T-helper 22 cell (primary cell): ENCODE measurements around the gene LRRTM4.
"Not testable (repeated sequence)": the region's sequence is repeated elsewhere in the genome, so short reads cannot be mapped to it uniquely, and the experiment has no call there.

ENCODE experiments used
- DNase-seq: peaks from one replicate; pipeline ENCODE4 v3.0.0-alpha.2; 2020; ENCODE audit warnings: low read depth

The LRRTM4 gene

DNA sequence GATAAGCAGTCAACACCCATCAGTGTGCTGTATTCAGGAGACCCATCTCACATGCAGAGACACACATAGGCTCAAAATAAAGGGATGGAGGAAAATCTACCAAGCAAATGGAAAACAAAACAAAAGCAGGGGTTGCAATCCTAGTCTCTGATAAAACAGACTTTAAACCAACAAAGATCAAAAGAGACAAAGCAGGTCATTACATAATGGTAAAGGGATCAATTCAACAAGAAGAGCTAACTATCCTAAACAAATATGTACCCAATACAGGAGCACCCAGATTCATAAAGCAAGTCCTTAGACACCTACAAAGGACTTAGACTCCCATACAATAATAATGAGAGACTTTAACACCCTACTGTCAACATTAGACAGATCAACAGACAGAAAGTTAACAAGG is 358.2 kb downstream of the LRRTM4 start:
- not testable (repeated sequence) for DNase-seq

DNA sequence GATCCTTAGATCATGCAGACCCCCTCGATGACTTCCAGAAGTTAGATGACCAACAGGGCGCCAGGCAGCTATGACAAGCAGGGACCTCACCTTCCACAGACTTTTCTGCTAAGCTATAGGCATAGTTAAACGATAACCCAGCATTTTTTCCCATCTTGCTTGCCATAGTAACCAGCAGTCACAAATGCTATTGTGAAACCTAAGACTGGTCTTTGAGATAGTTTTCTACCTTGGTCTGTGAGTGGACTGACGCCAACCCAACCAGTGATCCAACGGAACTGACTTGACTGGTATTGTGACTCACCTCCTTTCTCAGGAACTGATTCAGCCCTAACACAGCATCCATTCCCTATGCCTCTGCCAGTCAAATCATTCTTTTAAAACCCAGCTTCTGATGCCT is 361.2 kb downstream of the LRRTM4 start:
- DNase-seq = no peak

DNA sequence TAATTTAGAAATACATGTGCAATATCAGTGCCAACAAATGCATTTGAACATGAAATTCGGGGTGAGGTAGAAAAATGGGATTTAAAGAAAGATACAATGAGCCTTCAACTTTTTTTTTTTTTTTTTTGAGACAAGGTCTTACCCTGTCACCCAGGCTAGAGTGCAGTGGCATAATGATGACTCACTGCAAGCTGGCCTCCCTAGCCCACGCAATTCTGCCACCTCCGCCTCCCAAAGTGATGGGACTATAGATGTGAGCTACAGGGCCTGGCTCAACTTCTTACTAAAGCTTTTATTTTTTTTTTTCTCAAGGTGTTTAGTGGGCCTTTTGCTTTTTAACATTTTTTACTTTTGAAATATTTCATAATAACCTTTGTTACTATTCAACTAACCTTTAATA is 365.6 kb downstream of the LRRTM4 start:
- DNase-seq = no peak

DNA sequence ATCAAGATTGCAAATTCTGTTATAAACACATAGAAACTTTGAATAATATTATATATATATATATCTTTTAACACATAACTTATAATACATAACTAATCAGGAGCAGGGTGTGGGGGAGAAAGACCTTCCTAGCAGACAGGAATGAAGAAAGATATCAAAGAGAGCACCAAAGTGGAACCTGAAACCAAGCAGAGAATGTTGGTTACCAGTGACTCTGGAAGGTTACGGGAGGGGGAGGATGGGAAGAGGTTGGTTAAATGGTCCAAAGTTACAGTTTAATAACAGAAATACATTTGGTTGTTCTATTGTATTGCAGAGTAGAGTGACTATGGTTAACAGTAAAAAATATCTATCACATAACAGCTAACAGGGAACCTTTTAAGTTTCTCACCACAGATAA is 366.7 kb downstream of the LRRTM4 start:
- DNase-seq = no peak

DNA sequence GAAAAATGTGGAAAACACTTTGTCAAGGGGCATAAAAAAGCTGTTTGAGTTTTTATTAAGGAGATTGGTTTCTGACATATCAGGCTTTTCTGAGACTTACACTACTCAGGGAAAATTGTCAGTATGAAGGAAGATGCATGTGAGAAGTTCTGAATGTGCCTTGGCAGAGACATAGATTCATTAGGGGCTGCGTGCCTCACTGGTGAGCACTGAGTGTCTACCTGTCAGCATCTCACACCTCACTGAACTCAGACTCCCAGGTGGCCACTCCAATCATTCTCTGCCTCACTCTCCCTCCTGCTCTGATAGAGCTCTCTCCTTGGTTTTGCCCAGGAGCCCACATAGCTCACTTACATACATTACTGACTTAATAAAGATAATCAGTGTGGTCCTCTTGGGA is 372.6 kb downstream of the LRRTM4 start:
- DNase-seq = no peak

DNA sequence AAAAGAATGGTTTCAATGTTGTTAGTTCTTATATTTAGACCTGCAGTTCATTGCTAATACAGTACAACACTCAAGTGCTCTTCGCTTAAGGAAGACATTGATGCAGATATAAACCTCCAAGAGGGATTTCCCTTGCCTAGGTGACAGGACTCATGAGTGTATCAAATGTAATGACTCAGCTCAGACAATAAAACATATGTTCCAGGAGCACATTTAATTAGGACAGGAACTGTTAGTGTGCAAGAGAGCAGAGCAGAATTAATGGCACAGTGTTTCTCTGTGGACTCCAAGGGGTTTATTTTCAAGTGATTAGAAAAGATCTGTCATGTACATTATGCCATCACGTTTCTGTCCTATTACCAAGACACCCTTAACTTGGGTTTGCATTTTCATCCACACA is 375.0 kb downstream of the LRRTM4 start:
- no peak for DNase-seq

DNA sequence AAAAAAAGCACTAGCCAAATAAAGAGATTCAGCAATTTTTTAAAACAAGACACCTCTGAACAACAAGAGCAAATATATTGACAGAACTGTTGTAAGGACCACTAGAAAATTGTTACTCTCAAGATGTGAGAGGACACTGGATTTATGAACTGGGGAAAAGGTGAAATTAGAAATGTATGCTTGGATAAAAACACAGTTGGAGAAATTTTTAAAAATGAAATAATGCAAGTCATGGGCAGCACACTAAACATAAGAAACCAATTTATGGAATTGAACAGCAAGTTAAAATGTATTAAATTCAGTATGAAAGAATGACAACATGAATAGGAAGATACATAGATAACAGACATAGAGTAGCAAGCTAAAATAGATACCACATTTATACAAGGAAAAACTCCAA is 377.4 kb downstream of the LRRTM4 start:
- no peak for DNase-seq

DNA sequence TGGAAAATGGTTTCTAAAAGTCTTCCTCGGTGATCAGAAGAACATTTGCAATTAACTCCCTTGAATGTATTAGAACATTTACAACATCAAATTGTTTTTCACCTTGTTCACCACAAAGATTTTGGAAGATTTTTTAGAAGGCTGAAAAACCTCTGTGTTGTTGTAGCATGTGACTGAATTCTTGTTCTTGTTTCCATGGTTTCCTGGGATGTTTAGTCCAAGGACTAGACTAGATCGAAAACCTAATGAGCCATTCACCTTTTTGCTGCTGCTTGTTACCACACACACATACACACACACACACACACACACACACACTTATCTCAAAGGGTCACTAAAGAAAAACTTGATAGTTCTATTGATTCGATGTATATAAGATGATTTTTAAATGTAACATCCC is 380.0 kb downstream of the LRRTM4 start:
- DNase-seq = no peak

DNA sequence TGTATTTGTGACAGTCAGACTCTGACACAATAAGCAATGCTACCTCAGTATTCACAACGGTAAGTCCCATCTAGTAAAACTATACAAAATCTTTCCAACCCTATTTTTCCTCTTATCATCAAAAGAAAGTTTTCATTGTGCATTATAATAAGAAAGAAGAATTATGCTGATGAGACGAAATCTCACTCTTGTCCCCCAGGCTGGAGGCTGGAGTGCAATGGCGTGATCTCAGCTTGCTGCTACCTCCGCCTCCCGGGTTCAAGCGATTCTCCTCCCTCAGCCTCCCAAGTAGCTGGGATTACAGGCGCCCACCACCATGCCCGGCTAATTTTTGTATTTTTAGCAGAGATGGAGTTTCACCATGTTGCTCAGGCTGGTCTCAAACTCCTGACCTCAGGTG is 393.7 kb downstream of the LRRTM4 start:
- not testable (repeated sequence) for DNase-seq

DNA sequence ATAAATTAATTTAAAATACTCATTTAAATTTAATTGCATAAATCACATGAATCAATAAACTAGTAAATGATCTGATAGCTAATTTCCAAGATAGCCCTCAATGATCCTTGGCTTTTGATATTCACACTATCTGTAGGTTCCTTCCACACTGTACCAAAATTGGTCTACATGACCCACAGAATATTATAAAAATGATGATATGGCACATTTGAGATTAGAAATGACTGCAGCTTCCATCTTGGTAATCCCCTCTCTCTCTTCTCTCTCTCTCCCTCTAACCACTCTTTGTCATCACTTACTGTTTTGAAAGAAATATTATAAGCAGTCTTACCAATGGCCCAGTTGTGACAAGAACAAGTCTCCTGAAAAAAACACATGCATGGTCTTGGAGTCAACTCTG is 394.8 kb downstream of the LRRTM4 start:
- DNase-seq = no peak

DNA sequence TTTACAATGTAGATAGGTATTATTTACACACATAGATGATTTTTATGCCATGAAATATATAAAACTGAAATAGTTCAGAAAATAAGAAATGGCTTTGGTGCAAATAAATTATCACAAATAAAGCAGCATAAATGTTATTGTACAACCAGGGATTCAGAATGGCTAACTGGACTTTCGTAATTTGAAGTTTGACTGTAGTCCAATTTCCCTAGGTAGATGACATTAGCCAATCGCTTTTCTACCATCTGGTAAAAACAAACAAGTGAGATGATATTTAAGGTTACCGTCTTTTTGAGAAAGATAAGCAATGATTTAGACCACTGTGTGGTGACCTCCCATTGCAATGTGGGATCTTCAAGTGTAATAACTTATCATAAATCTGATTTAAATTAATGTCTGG is 400.7 kb downstream of the LRRTM4 start:
- DNase-seq = no peak

DNA sequence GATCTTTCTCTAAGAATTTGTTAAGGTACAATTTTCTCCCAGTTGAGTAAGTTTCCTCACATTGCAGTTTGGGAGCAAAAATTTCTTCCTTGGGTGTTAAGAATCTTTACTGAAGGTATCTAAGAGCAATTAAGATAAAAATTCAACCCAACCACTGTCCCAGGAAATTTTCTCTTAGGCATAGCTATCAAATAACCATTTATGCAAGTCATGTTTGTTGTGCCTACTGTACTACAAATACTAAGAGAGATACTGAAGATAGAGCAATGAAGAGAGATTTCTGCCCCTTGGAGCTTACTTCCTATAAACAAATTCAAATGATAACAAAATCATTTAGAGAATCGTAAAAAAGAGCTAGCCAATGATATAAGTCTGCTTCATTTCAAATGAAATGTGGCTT is 402.8 kb downstream of the LRRTM4 start:
- DNase-seq = no peak

DNA sequence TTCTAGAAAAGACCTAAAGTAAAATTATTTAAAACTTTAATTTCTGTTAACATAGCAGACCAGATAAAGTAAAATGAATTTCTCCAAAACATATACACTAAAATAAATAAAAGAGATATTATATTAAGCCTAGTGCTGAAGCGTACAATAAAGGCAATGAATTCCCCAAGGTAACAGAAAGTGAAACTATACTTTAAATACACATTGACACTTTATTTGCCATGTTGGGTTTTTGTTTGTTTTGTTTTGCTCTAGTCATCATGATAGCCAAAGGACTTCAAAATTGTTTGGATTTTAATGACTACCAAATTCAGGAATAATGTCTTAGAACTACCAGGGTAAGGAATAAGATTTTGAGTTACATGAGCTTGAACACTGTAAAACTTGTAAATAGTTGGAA is 413.3 kb downstream of the LRRTM4 start:
- no peak for DNase-seq

DNA sequence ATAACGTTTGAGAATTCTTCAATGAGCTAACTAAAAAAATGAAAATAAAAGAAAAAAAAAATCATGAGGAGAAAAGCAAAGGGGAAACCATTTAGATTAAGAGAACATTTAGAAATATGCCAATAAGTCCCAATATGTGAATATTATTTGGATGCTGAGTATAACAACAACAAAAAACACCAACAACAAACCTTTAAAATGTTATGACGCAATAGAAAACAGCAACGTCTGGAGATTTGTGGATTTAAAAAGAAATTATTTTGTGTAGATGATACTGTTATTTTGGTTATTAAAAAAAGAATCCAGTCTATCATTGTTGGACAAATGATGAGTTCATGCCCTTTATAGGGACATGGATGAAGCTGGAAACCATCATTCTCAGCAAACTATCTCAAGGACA is 417.2 kb downstream of the LRRTM4 start:
- DNase-seq = no peak

DNA sequence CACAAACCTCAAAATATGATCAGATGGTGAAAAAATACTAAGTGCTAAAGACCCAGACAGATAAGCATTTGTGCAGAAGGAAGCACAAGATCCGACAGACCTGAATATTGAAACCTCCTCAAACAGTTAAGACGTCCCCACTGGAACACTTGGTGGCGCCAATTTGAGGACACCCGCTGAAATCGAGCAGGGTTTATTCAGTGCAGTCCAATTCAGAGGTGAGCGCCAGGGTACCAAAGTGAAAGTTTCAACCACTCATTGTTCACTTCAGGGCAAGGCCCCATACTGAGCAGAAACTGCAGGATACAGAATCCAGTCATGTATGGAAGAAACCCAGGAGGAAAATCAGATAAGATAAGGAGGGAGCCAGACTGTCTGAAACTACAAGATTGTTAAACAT is 417.6 kb downstream of the LRRTM4 start:
- no peak for DNase-seq

DNA sequence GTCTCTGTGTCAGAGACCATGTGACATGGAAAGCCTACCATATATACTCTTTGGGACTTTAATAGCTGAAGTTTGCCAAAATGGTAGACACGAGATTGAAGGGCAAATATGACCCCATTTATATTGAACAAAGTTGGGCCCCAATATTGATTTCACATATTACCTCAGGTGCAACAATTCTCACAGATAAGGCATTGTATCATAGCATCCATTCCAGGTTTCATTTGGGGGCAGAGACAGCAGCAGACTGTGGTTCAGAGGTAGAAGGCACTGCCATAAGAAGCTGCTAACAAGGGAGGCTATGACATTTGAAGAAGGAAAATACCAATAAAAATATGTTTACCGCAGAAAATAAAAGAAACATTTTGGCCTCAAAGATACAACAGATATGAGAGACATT is 419.2 kb downstream of the LRRTM4 start:
- no peak for DNase-seq

DNA sequence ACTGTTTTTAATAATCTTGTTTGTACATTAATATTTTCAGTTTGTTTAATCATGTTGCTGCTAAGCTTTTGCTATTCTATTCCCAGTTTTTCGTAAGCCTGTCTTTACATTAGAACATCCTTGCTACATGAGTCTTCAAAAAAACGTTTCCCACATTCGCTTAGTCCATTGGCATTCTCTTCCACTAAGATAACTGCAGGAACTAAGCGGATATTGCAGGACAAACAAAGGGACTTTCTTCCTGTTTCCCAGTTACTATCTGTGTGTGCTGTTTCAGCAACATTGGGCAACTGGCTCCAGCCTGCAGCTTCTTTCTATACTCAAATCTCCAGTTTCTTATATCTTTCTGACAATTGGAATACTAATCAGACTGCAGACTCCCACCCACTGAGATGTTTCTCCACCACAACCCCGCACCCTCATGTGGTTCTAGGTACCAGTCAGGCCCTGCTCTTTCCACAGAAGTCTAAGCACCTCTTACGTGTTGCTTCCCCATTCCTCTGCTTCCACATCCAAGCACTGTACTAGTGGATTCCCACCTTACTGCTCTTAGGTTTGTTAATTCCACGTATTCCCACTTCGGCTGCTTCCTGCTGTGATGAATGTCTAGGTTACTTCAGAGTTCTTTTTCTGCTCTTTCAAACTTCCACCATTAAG is 420.3 kb downstream of the LRRTM4 start:
- no peak for DNase-seq

DNA sequence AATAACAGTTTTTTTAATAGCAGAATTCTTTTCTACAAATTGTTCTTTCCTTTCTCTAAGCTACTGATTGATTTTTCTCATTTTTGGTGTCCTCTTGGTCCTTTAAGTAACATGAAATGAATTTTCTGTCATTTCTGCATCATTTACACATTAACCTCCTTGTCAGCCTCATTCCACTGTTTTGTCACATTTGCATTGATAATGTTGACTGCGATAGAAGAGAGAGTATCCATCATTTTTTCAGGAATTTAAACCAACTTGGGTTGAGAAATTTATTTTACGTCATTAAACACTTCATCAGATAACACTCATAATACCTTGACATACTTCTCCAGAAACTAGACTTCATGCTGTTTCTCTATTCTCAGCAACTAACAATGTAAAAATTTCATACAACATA is 422.2 kb downstream of the LRRTM4 start:
- no peak for DNase-seq

DNA sequence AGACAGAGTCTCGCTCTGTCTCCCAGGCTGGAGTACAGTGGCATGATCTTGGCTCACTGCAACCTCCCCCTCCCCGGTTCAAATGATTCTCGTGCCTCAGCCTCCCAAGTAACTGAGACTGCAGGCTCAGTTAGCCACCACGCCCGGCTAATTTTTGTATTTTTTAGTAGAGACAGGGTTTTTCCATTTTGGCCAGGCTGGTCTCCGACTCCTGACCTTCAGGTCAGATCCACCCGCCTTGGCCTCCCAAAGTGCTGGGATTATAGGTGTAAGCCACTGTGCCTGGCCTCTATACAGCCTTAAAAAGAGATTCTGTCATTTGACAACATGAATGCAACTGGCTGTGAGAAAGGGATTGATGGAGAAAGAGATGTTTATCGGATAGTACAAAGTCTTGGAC is 426.7 kb downstream of the LRRTM4 start:
- not testable (repeated sequence) for DNase-seq

DNA sequence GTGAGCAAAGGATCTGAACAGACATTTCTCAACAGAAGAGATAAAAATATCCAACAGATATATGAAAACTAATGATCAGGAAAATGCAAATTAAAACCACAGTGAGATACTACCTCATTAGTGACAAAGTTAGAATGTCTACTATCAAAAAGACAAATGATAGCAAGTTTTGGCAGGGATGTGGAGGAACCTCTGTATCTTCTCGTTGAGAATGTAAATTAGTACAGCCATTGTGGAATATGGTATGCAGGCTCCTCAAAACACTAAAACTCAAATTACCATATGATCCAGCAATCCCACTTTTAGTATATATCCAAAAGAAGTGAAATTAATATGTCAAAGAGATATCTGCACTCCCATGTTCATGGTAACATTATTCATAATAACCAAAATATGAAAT is 427.1 kb downstream of the LRRTM4 start:
- no peak for DNase-seq

DNA sequence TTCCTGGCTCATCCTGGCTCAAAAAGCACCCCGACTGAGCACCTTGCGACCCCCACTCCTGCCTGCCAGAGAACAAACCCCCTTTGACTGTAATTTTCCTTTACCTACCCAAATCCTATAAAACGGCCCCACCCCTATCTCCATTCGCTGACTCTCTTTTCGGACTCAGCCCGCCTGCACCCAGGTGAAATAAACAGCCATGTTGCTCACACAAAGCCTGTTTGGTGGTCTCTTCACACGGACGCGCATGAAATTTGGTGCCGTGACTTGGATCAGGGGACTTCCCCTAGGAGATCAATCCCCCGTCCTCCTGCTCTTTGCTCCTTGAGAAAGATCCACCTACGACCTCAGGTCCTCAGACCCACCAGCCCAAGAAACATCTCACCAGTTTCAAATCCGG is 433.8 kb downstream of the LRRTM4 start:
- DNase-seq = not testable (repeated sequence)

DNA sequence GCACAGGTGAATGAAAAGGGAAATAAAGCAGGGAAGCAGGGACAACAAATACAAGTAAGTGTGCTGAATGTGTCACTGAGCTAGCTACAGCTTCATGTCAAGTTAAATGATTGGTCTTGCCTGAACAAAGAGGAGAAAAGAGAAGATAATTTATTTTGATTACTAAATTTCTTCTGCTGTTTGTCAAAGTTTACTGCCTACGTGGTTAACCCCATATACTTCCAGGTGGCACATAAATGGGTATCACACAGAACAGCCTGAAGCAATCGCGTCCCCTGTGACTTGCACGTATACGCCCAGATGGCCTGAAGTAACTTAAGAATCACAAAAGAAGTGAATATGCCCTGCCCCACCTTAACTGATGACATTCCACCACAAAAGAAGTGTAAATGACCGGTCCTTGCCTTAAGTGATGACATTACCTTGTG is 434.2 kb downstream of the LRRTM4 start:
- no peak for DNase-seq

DNA sequence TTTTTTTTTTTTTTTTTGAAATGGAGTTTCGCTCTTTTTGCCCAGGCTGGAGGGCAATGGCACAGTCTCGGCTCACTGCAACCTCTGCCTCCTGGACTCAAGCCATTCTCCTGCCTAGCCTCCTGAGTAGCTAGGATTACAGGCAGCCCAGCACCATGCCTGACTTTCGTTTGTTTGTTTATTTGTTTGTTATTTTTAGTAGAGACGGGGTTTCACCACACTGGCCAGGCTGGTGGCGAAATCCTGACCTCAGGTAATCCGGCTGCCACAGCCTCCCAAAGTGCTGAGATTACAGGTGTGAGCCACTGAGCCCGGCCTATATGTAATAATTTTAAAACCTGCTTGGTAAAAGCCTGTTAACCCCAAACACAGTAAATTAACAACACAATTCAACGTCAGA is 435.7 kb downstream of the LRRTM4 start:
- no peak for DNase-seq

DNA sequence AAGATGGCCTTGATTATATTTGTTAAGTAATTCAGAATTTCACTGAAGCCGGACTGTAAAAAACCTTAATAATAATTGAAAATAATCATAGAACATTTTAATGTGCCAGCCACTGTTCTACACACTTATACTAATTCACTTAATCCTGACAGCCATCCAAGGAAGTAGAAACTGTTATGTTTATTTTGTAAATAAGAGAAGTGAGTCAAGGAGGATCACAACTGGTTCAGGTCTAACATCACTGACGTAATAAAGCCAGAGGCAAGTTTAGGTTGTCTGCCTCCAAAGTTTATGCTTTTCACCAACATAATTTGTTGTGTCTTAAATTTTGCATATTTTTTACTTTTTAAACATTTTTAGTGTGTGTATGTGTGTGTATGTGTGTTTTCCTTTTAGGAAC is 436.1 kb downstream of the LRRTM4 start:
- no peak for DNase-seq

DNA sequence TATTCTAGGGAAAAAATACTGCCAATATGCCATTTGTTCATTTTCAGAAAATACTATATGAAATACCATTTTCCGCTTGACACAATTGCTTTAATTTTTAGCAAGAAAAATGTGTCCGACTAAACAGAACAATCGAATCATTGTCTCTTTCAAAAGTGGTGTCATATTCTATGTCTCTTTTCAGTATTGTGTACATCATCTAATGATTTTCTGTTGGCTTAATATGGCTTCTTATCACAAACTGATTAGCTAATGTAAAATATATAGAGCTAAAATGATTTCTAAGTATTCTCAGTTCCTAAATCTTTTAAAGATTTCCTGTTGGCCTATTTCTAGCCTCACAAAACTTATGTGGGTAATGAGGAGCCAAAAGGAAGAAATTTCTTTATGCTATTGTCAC is 436.6 kb downstream of the LRRTM4 start:
- no peak for DNase-seq
